Neutrophil (primary cell): ENCODE measurements around the gene TMEM50B.
"Not testable (repeated sequence)": the region's sequence is repeated elsewhere in the genome, so short reads cannot be mapped to it uniquely, and the experiment has no call there.

Experiments used
- H3K27ac ChIP-seq: fragments of 200-600 bp; sonication (generic); 2 replicates; pipeline ENCODE4 v1.5.1; 2016; ENCODE audit warnings: mild to moderate bottlenecking, moderate library complexity
- H3K27me3 ChIP-seq: fragments of 200-600 bp; sonication (generic); 2 replicates; pipeline ENCODE4 v1.6.0; 2016; ENCODE audit warnings: mild to moderate bottlenecking
- H3K36me3 ChIP-seq: fragments of 200-600 bp; sonication (generic); 2 replicates; pipeline ENCODE4 v1.5.1; 2017
- H3K4me1 ChIP-seq, 2 experiments: fragments of 200-600 bp in 1 of 2; sonication (generic) in 1 of 2; 1 replicate in 1 of 2; 2 replicates in 1 of 2; pipeline versions ENCODE4 v1.5.1 to v1.6.1; 2013 to 2016; ENCODE audit warnings: low read depth in 1 of 2, low read length in 1 of 2, mild to moderate bottlenecking in 1 of 2, moderate library complexity in 1 of 2; ENCODE audit not compliant: control insufficient read depth in 1 of 2, insufficient read depth in 1 of 2
- H3K4me3 ChIP-seq, 2 experiments: fragments of 200-600 bp in 1 of 2; sonication (generic) in 1 of 2; 1 replicate in 1 of 2; 2 replicates in 1 of 2; pipeline ENCODE4 v1.5.1; 2013 to 2016; ENCODE audit warnings: low read depth in 1 of 2, low read length in 1 of 2, mild to moderate bottlenecking in 1 of 2, moderate library complexity in 1 of 2
- H3K9me3 ChIP-seq: fragments of 200-600 bp; sonication (generic); 2 replicates; pipeline ENCODE4 v1.5.1; 2016
- TF ChIP-seq, protein P1 (sequence below): fragments of 200-600 bp; sonication (generic); IDR thresholded peaks from 2 replicates; pipeline ENCODE4 v1.5.1; 2016; ENCODE audit warnings: antibody characterized with exemption

The TMEM50B gene

DNA sequence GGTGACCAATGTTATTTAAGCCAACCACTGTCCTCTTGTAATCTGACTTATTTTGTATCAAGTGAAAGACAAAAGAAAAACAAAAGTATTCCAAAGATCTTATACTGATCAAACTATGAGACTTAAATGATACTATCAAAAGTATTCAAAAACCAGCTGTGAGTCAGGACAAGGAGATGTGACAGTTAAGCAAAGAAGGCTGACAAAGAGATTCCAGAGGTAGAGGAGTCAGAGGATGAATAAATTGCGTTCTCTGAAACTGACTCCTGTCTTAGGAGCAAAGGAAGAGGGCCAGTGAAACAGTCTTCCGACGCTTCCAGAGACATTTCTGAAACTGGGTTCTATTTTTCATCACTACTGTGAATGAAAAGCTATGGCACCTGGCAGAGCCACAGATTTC, 20.9 kb downstream of the TMEM50B start:
- Histone ChIP-seq H3K4me3 (no peak overlapping the region), H3K4me1 (no peaks in the 10 kb centered on the region), H3K9me3 (no peaks in the 10 kb centered on the region), H3K27me3 (no peaks in the 10 kb centered on the region), H3K27ac (no peak overlapping the region), H3K36me3 (peaks cover 16% of the 10 kb centered on the region)
- TF ChIP-seq, protein P1, sequence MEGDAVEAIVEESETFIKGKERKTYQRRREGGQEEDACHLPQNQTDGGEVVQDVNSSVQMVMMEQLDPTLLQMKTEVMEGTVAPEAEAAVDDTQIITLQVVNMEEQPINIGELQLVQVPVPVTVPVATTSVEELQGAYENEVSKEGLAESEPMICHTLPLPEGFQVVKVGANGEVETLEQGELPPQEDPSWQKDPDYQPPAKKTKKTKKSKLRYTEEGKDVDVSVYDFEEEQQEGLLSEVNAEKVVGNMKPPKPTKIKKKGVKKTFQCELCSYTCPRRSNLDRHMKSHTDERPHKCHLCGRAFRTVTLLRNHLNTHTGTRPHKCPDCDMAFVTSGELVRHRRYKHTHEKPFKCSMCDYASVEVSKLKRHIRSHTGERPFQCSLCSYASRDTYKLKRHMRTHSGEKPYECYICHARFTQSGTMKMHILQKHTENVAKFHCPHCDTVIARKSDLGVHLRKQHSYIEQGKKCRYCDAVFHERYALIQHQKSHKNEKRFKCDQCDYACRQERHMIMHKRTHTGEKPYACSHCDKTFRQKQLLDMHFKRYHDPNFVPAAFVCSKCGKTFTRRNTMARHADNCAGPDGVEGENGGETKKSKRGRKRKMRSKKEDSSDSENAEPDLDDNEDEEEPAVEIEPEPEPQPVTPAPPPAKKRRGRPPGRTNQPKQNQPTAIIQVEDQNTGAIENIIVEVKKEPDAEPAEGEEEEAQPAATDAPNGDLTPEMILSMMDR = no peak

DNA sequence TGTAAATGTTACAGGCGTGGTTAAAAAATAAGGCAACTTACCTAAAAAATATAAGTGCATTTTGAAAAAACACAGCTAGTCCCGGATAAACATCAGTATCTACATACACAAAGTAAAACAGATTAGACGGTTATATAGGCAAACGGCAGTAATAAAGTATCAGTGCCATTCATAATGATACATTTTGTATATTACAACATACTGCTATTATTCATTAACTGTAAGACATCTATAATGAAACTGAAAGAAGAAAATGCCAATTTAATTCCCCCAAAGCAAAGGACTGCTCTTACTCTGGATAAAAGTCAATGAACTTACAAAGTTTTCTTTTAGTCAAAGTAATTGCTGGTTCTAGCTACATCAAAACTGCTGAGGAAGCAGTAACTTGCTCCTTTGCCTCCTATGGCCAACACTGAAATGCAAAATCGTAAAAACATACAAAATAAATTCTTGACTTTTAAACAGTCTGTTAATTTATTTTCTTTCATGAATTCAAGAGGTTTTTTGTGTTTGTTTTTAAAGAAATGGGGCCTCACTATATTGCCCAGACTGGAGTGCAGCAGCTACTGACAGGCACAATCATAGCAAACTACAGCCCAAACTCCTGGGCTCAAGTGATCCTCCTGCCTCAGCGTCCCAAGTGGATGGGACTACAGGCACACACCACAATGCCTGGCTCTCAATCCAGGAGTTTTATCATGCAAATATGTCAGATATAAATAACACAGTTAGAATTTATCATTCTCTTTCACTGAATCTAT, 23.9 kb downstream of the TMEM50B start:
- Histone ChIP-seq H3K9me3 (no peaks in the 10 kb centered on the region), H3K27ac (no peak overlapping the region), H3K27me3 (no peaks in the 10 kb centered on the region), H3K4me3 (no peak overlapping the region), H3K4me1 (no peaks in the 10 kb centered on the region), H3K36me3 (peaks cover 4% of the 10 kb centered on the region)
- TF ChIP-seq, protein P1 = no peak

DNA sequence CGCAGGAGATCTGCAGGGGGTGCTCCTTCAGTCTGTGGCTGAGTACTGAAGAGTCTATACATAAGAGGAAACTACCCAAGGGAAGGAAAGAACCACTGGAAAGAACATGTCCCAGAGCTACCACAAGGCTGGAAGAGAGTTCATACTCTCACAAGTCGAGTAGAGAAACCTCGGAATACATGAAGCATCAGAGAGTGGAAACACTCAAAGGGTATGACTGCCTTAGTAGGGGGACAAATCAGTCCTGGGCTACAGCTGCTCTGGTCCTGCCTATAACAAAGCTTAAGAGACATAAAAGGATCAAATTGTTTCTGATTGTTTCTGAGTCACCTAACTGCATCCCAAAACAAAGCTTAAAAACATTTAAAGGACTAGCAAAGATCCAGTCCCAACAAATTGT, 27.4 kb downstream of the TMEM50B start:
- Histone ChIP-seq H3K27me3 (no peaks in the 10 kb centered on the region), H3K9me3 (no peaks in the 10 kb centered on the region), H3K4me3 (no peak overlapping the region), H3K36me3 (peaks cover 10% of the 10 kb centered on the region), H3K27ac (no peak overlapping the region), H3K4me1 (no peaks in the 10 kb centered on the region)
- TF ChIP-seq, protein P1 = no peak

DNA sequence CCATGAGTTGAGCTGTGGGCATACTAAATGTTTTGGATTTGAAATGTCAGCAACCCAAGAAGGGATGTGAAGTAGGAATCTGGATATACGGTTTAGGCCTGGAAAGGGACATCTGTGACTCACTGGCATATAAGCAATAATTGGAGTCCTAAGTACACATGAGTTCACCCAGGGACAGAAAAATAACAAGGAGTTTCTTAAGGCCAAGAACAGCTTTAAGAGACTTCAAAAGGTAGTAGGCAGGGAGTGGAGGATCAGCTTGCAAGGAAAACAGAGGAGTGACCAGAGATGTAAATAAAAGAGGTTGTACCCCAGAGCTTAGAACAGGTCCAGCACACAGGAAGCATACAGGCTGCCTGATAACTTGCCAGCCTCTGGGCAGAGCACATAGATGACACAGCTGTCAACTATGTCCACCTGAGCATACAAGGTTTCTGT, 28.1 kb downstream of the TMEM50B start:
- no peaks in the 10 kb centered on the region for H3K27me3 ChIP-seq
- no peaks in the 10 kb centered on the region for H3K9me3 ChIP-seq
- TF ChIP-seq, protein P1 = no peak
- H3K4me1 ChIP-seq = no peaks in the 10 kb centered on the region
- H3K36me3 ChIP-seq = peaks cover 10% of the 10 kb centered on the region
- H3K4me3 ChIP-seq = no peak overlapping the region
- no peak overlapping the region for H3K27ac ChIP-seq

DNA sequence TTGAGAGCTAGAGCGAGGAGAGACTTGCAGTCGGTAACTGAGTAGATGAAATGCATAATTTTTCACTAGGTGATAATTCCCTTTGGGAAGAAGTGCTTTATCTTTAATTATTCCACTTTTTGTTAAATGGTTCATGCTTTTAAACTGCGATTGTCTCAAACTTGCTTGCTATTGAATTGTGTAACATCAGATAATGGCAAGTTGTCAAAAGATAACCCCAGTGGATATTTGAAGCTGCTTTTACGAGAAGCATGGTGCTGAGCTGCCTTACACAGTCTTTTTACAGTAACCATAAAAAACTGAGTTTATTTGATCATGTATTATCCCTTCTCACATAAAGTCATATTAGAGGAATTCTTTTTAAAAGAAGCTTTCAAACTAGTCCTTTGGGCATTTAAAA, 30.2 kb downstream of the TMEM50B start:
- no peaks in the 10 kb centered on the region for H3K27me3 ChIP-seq
- H3K27ac ChIP-seq = no peak overlapping the region
- peaks cover 10% of the 10 kb centered on the region for H3K36me3 ChIP-seq
- no peaks in the 10 kb centered on the region for H3K9me3 ChIP-seq
- no peaks in the 10 kb centered on the region for H3K4me1 ChIP-seq
- H3K4me3 ChIP-seq = no peak overlapping the region
- TF ChIP-seq, protein P1 = no peak

DNA sequence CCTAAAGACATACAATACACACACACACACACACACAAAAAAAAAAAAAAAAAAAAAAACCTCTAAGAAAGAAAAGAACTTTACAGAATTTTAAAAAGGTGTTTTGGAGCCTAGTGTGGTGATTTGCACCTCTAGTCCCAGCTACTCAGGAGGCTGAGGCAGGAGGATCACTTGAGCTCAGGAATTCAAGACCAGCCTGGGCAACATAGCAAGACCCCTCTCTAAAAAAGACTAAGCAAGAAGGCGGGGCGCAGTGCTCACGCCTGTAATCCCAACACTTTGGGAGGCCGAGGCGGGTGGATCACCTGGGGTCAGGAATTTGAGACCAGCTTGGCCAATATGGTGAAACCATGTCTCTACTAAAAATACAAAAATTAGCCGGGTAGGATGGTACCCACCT, 33.2 kb downstream of the TMEM50B start:
- peaks cover 34% of the 10 kb centered on the region for H3K36me3 ChIP-seq
- H3K27me3 ChIP-seq, H3K4me1 ChIP-seq, H3K27ac ChIP-seq, H3K4me3 ChIP-seq, H3K9me3 ChIP-seq: not testable (repeated sequence)
